Subcutaneous adipose tissue (tissue), 4 donors: ENCODE results near the gene TCF15. TPM values are rescaled to one million over a fixed set of nuclear protein-coding genes. Genes with fewer than 3 reads are reported as not detected.

ENCODE experiments used
- CTCF ChIP-seq: fragments of 450-650 bp; IDR thresholded peaks from one replicate; pipeline ENCODE4 v1.5.1; 2016; ENCODE audit warnings: low read depth, mild to moderate bottlenecking, control low read depth, antibody characterized with exemption, moderate library complexity
- total RNA-seq, 4 donors: library from RNA; depleted of rRNA; stranded (reverse); fragments of >200 nt; gene quantifications; one replicate each; pipeline ENCODE4 v1.1.0, GENCODE V29; 2016

Gene TCF15
- total RNA-seq, 4 donors from 2014 or later: 0.34 to 3.4 (median 2.3) TPM

GRCh38 chr20:584161-584970, 25.7 kb downstream of the TCF15 start:
- TF ChIP-seq CTCF: no peak

DNA sequence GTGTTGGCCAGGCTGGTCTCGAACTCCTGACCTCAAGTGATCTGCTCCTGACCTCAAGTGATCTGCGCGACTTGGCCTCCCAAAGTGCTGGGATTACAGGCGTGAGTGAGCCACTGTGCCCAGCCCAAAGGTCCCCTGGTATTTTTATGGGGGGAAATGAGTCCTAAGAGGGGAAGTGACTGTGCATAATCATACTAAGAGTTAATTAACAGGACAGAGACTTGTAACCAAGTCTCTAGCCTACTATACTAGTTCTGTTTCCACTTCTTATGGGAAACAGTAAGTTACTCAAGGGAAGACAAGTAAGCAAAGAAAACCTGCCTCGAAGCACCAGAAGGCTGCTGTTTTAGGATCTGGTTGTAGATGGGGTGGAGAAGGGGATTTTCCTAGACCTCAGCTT, 27.9 kb downstream of the TCF15 start:
- no peak for TF ChIP-seq CTCF

DNA sequence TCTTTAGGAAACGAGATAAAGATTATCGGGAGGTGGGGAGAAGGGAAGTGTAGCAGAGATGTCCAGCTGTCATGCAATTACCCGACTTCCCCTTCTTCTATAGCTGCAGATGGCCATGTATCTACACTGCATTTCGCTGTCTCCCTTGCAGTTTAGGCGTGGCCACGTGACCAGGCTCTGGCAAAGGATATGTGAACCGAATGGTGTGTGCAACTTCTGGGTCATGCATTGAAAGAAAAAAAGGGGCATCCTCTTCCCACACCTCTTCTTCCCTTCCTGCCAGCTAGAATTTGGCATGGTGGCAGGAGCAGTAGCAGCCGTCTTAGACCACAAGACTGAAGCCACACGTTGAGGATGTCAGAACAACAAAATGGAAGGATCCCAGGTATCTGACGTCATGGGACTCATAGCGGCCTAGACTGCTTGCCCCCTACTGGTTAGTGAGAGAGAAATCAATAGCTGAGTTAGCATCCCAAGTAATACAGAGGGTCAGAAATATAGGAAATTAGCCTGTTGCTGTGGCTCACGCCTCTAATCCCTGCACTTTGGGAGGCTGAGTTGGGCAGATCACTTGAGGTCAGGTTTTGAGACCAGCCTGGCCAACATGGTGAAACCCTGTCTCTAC, 32.8 kb downstream of the TCF15 start:
- no peak for TF ChIP-seq CTCF

- no peak for TF ChIP-seq CTCF
Measured at GRCh38 chr20:576156-576555, 34.0 kb downstream of the TCF15 start.

GRCh38 chr20:575230-575629, 34.9 kb downstream of the TCF15 start:
- TF ChIP-seq CTCF: no peak

DNA sequence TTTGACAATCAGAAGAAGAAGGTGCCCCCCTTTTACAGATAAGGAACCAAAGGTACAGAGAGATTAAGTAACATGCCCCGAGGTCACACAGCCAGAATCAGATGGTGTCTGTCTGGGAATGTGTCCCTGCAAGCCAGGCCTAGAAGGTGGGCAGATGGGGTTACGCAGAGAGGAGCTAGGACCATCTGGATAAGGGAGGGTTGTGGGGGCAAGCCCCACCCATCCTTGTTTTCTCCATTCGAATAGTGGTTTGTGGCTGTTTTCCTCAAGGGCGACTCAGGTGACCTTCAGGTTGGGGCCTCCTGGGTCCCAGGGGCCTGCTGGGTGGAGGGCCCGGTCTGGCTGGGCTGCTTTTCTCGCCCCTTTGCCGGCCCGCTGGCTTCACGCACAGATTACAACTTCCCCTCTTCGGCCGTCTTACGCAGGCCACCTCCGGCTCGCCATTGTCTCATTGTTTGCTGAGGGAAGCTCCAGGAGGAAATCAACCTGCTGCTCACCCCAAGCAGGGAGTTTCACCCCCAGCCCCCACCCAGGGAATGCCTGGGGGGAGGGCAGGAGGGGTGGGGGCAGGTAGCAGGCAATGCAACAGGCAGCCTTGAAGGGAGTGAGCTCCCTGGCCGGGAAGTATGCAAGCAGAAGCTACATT, 35.7 kb downstream of the TCF15 start:
- no peak for TF ChIP-seq CTCF
